GM23338 (cell line): Measurements from ENCODE around the gene GRIFIN.

Experiments
- CTCF ChIP-seq, 2 experiments: fragments of 200-600 bp in 1 of 2; sonication (generic) in 1 of 2; conservative IDR thresholded peaks; 2 replicates each; pipeline versions ENCODE4 v1.5.1 to v1.6.1; 2016 to 2017; ENCODE audit warnings: antibody characterized with exemption in 2 of 2, low read depth in 2 of 2, mild to moderate bottlenecking in 2 of 2, moderate library complexity in 1 of 2
- EZH2 ChIP-seq: fragments of 200-600 bp; sonication (generic); IDR thresholded peaks from one replicate; pipeline ENCODE4 v1.8.0; 2017; ENCODE audit warnings: antibody characterized with exemption, mild to moderate bottlenecking, low read depth; ENCODE audit not compliant: unreplicated experiment
- POLR2AphosphoS5 ChIP-seq: IDR thresholded peaks from 2 replicates; pipeline ENCODE4 v1.6.1; 2016; ENCODE audit warnings: antibody characterized with exemption, low read depth

DNA sequence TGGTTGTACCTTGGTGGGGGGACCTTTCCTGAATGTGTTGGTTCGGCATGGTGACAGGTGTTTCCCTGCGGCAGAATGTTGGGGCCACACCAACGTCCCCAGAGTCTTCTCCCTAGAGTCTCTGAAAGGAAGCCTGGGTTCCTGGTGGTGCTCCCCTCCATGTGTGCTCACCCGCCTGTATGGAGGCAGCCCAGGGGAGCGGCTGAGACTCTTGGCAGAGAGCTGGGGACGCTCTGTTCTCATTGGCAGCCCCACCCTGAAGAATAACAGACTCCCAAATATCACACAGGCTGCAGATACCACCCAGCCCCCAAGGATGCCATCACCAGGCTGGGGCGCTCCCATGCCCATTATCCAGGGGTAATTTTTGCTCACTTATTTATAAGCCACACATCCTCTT, 38.0 kb downstream of the GRIFIN start:
- no peak for TF ChIP-seq POLR2AphosphoS5
- no peak for TF ChIP-seq EZH2
- no peak for TF ChIP-seq CTCF (conservative IDR thresholded peaks at IDR 0.05; ENCODE audit: low read depth in 2 of 2)
